ENCODE data around the gene WDR62. TPM values are rescaled to one million over a fixed set of nuclear protein-coding genes. Genes with fewer than 3 reads are reported as not detected.
A peak's percentile ranks its signal among the peaks of the same experiment; 100 is the strongest.

Gene WDR62
- total and polyA plus RNA-seq, 2 of the 8 experiments (the other 6 are each of a cell fraction or from before 2014, with no cell fraction given): 28.2 to 39.5 TPM

DNA sequence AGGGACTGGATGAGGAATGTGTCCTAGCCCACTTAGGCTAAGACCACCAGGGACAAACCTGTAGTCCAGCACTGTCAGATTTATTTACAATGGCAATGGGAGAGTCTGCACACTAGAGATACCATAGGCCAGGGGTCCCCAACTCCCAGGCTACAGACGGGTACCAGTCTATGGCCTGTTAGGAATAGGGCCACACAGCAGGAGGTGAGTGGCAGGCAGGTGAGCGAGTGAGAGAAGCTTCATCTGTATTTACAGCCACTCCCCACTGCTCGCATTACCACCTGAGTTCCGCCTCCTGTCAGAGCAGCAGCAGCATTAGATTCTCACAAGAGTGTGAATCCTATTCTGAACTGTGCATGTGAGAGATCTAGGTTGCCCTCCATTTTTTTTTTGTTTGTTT, 3.1 kb upstream of the WDR62 start:
- no peak overlapping the region for H3K27ac ChIP-seq (ENCODE audit: low read depth, low read length)
- ChIA-PET CTCF (ENCODE audit: partially characterized antibody) (interaction anchor here (0.7 to 4.6 kb wide), 10 partner anchors 10 to 229 kb away, joined by 3 to 14 read pairs (median 5); partner anchors contain the start of genes ALKBH6, CLIP3 and SDHAF1), POLR2A (ENCODE audit: partially characterized antibody) (interaction anchor here (0.8 to 1.5 kb wide), 3 partner anchors 11 to 63 kb away, joined by 3 read pairs; partner anchors contain the start of genes POLR2I, SYNE4 and TBCB)
- H2BK5ac ChIP-seq (ENCODE audit: low read depth, low read length): no peak overlapping the region
- peak overlapping the region in 1 of 4 experiments; percentile 16; a peak in 2 of 8 replicates for H3K4me3 ChIP-seq (ENCODE audit: extremely low read depth in 1 of 4, insufficient read depth in 2 of 4, low read depth in 3 of 4, low read length in 4 of 4)
- no peak overlapping the region for H4K5ac ChIP-seq (ENCODE audit: insufficient read length, low read depth, low read length)
- DNase-seq (ENCODE audit: low read depth in 1 of 2, low spot score in 2 of 2): peak in 1 of 2 experiments; percentile 60
- H3K14ac ChIP-seq (ENCODE audit: insufficient read length): no peak overlapping the region
- no peak overlapping the region for H2AFZ ChIP-seq (ENCODE audit: low read length)
- peaks cover 3 to 17% of the 10 kb centered on the region in 2 experiments; a peak in 3 of 4 replicates for H3K79me2 ChIP-seq (ENCODE audit: control insufficient read depth in 1 of 2, insufficient read depth in 2 of 2, low read length in 2 of 2)
- no peak overlapping the region for H4K91ac ChIP-seq (replicated peaks; ENCODE audit: insufficient read length, low read length)
- H3K56ac ChIP-seq (replicated peaks; ENCODE audit: insufficient read length, low read depth, low read length): no peak overlapping the region
- TF ChIP-seq CHD2 (IDR thresholded peaks at IDR 0.05; ENCODE audit: low read length) (0 out of 2 replicates have a peak, but pooled peaks have one; percentile 36), HDAC6 (IDR thresholded peaks at IDR 0.05; ENCODE audit: low read depth, low read length) (no peak), SIN3A (conservative IDR thresholded peaks at IDR 0.05 in 1 of 2, IDR thresholded peaks at IDR 0.05 in 1 of 2; ENCODE audit: low read depth in 1 of 2, low read length in 2 of 2) (peak in 1 of 2 experiments; percentile 37; a peak in 1 of 4 replicates), SP2 (IDR thresholded peaks at IDR 0.05; ENCODE audit: low read length) (no peak), RNF2 (IDR thresholded peaks at IDR 0.05; ENCODE audit: borderline replicate concordance, low read depth, low read length, missing control alignments, poor library complexity, severe bottlenecking) (no peak), SP1 (IDR thresholded peaks at IDR 0.05; ENCODE audit: low read depth, low read length) (peak; percentile 69), BCL11A (IDR thresholded peaks at IDR 0.05; ENCODE audit: low read depth in 2 of 2, low read length in 2 of 2) (no peak)
- TF ChIP-seq, protein P1, sequence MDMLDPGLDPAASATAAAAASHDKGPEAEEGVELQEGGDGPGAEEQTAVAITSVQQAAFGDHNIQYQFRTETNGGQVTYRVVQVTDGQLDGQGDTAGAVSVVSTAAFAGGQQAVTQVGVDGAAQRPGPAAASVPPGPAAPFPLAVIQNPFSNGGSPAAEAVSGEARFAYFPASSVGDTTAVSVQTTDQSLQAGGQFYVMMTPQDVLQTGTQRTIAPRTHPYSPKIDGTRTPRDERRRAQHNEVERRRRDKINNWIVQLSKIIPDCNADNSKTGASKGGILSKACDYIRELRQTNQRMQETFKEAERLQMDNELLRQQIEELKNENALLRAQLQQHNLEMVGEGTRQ (IDR thresholded peaks at IDR 0.05; ENCODE audit: low read length): no peak
- WGBS, 2 experiments (ENCODE audit: extremely low coverage in 1 of 2, insufficient coverage in 1 of 2, insufficient read length in 1 of 2, insufficient replicate concordance in 2 of 2, low coverage in 1 of 2, low lambda C conversion rate in 2 of 2, missing lambda C conversion rate in 1 of 2): 50% methylated on average over 4 of the region's 4 CpGs; no CpG with 5 or more reads in 1 of the 2 experiments
- no peak overlapping the region for H2BK20ac ChIP-seq (ENCODE audit: low read length)
- no peak overlapping the region for H2BK120ac ChIP-seq (replicated peaks; ENCODE audit: low read depth, low read length)
- H3K23ac ChIP-seq (ENCODE audit: insufficient read length): no peak overlapping the region
- peak overlapping the region in 1 of 2 experiments; percentile 30; a peak in 2 of 4 replicates for H3K4me2 ChIP-seq (ENCODE audit: insufficient read depth in 1 of 2, low read depth in 2 of 2, low read length in 2 of 2)
- peak overlapping the region; percentile 26; the same call in 1 of the 2 replicates for H4K8ac ChIP-seq (ENCODE audit: extremely low read depth, insufficient read depth, low read length)
- H3K9ac ChIP-seq (replicated peaks in 1 of 4; ENCODE audit: extremely low read depth in 1 of 4, low read depth in 3 of 4, low read length in 3 of 4): no peak overlapping the region
- FAIRE-seq: no peak
- no peak overlapping the region for H2AK5ac ChIP-seq (ENCODE audit: low read depth, low read length)
- H3K23me2 ChIP-seq (ENCODE audit: low read depth, low read length): peaks cover 4% of the 10 kb centered on the region
- peaks cover 0 to 10% of the 10 kb centered on the region in 2 experiments for H4K20me1 ChIP-seq (replicated peaks in 1 of 2; ENCODE audit: control insufficient read depth in 1 of 2, insufficient read depth in 2 of 2, low read length in 2 of 2)
- H3K9me3 ChIP-seq (ENCODE audit: insufficient read depth in 2 of 2, low read depth in 1 of 2, low read length in 1 of 2): no peaks in the 10 kb centered on the region
- peaks cover 0 to 11% (median 4%) of the 10 kb centered on the region in 4 experiments; a peak in 6 of 7 replicates for H3K4me1 ChIP-seq (replicated peaks in 1 of 4; ENCODE audit: control insufficient read depth in 3 of 4, insufficient read depth in 4 of 4, low read length in 3 of 4)
- H2BK12ac ChIP-seq (ENCODE audit: low read depth, low read length): no peak overlapping the region
- no peak overlapping the region for H2BK15ac ChIP-seq (ENCODE audit: low read length)
- H3K4ac ChIP-seq (replicated peaks; ENCODE audit: insufficient read length, low read depth, low read length): no peak overlapping the region
- H3K27me3 ChIP-seq (replicated peaks in 1 of 4; ENCODE audit: control insufficient read depth in 3 of 4, extremely low read depth in 1 of 4, insufficient read depth in 3 of 4, low read length in 3 of 4): no peaks in the 10 kb centered on the region
- H3K36me3 ChIP-seq (ENCODE audit: control insufficient read depth in 2 of 4, insufficient read depth in 4 of 4, low read length in 3 of 4): no peaks in the 10 kb centered on the region
- H3K18ac ChIP-seq (ENCODE audit: extremely low read depth, low read length): no peak overlapping the region
- H3K79me1 ChIP-seq (ENCODE audit: low read depth, low read length): no peaks in the 10 kb centered on the region
